Measurements from ENCODE around the gene PHF24.

DNA sequence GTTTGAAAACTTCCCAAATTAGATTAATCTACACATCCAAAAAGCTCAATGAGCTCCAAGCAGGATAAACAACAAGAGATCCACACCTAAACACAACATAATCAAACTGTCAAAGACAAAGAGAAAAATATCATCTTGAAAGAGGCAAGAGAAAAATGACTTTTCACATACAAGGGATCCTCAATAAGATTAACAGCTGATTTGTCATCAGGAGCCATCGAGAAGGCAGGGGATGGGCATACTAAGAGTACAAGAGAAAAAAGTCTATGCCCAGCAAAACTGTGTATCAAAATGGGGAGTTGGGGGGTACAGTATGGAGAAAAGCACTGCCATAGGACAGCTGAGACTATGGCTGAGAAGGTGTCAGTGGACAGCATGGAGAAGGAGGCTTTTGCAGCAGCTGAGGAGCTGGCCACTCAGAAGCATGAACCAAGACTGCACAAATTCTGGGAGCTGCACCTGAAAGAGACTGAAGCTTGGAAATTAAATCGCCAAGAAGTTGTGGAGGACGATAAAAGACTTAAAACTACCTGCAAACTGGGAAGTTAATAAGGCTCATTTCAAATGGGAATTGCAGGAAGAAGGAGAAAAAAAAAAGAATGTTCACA lies 52.4 kb downstream of the PHF24 start:
- TF ChIP-seq, protein P1, sequence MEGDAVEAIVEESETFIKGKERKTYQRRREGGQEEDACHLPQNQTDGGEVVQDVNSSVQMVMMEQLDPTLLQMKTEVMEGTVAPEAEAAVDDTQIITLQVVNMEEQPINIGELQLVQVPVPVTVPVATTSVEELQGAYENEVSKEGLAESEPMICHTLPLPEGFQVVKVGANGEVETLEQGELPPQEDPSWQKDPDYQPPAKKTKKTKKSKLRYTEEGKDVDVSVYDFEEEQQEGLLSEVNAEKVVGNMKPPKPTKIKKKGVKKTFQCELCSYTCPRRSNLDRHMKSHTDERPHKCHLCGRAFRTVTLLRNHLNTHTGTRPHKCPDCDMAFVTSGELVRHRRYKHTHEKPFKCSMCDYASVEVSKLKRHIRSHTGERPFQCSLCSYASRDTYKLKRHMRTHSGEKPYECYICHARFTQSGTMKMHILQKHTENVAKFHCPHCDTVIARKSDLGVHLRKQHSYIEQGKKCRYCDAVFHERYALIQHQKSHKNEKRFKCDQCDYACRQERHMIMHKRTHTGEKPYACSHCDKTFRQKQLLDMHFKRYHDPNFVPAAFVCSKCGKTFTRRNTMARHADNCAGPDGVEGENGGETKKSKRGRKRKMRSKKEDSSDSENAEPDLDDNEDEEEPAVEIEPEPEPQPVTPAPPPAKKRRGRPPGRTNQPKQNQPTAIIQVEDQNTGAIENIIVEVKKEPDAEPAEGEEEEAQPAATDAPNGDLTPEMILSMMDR (IDR thresholded peaks at IDR 0.05 in 4 of 5, conservative IDR thresholded peaks at IDR 0.05 in 1 of 5) = no peak
- no peak for TF ChIP-seq POLR2A (IDR thresholded peaks at IDR 0.05)

Data from gastrocnemius medialis (tissue), 4 donors.